Measurements from ENCODE around the gene RFWD3. TPM values are rescaled to one million over a fixed set of nuclear protein-coding genes. Genes with fewer than 3 reads are reported as not detected.
A peak's percentile ranks its signal among the peaks of the same experiment; 100 is the strongest.

Gene RFWD3
- total and polyA plus RNA-seq, 2 of the 13 experiments (the other 11 are each of a cell fraction or from before 2014, with no cell fraction given): 23.4 to 62.6 TPM

DNA sequence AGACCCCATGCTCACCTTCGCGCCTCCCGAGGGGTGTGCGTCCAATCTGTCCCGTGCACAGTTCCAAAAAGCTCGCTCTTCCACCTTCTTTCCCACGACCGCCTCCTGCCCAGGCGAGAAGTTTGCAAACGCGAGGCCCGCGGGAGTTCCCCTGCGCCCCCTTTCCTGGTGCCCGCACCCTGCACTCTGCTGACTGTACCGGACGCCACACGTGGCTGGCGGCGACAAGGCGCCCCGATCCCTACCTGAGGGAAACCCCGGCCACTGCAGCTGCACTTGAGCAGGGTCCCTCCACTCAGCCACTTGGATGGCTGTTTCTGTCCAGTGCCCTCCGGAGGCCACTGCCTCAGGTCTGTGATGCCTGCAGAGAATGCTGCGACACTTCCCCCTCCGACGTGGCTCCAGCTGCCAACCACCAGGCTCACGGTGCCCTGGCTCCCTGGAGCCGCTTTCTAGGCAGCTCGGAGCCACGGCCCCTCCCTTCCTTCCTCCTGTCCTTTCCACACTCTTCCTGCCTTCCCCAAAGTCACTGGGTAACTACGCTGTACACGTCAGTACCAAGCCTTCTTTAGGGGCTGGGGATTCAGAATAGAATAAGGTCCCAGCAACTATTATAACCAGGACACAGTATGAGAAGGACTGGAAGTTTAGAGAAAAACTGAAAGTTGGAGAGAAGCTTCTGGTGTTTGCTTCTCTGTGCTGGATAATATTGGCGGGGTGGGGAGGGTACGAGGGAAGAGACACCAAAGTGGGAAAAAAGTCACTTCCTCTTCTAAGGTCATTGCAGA lies 34.0 kb upstream of the RFWD3 start, which contains the start of gene MLKL (continued):
- peak; percentile 93 for TF ChIP-seq KMT2B (CRISPR knock-in tag; IDR thresholded peaks at IDR 0.05)
- TF ChIP-seq HMGA1 (CRISPR knock-in tag; conservative IDR thresholded peaks at IDR 0.05): no peak
- no peak for TF ChIP-seq ZNF841 (CRISPR knock-in tag; IDR thresholded peaks at IDR 0.05; ENCODE audit: borderline replicate concordance)
- peak; percentile 47 for TF ChIP-seq HOXA3 (CRISPR knock-in tag; IDR thresholded peaks at IDR 0.05)
- no peak for TF ChIP-seq RBAK (CRISPR knock-in tag; IDR thresholded peaks at IDR 0.05)
- TF ChIP-seq, protein P1, sequence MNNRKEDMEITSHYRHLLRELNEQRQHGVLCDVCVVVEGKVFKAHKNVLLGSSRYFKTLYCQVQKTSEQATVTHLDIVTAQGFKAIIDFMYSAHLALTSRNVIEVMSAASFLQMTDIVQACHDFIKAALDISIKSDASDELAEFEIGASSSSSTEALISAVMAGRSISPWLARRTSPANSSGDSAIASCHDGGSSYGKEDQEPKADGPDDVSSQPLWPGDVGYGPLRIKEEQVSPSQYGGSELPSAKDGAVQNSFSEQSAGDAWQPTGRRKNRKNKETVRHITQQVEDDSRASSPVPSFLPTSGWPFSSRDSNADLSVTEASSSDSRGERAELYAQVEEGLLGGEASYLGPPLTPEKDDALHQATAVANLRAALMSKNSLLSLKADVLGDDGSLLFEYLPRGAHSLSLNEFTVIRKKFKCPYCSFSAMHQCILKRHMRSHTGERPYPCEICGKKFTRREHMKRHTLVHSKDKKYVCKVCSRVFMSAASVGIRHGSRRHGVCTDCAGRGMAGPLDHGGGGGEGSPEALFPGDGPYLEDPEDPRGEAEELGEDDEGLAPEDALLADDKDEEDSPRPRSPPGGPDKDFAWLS (CRISPR knock-in tag; IDR thresholded peaks at IDR 0.05; ENCODE audit: borderline replicate concordance): no peak
- TF ChIP-seq YY1 (IDR thresholded peaks at IDR 0.05; ENCODE audit: insufficient read depth, insufficient replicate concordance, low read depth, low read length): peak; percentile 43
- TF ChIP-seq ZNF382 (CRISPR knock-in tag; IDR thresholded peaks at IDR 0.05; ENCODE audit: borderline replicate concordance): no peak
- TF ChIP-seq, protein P2, sequence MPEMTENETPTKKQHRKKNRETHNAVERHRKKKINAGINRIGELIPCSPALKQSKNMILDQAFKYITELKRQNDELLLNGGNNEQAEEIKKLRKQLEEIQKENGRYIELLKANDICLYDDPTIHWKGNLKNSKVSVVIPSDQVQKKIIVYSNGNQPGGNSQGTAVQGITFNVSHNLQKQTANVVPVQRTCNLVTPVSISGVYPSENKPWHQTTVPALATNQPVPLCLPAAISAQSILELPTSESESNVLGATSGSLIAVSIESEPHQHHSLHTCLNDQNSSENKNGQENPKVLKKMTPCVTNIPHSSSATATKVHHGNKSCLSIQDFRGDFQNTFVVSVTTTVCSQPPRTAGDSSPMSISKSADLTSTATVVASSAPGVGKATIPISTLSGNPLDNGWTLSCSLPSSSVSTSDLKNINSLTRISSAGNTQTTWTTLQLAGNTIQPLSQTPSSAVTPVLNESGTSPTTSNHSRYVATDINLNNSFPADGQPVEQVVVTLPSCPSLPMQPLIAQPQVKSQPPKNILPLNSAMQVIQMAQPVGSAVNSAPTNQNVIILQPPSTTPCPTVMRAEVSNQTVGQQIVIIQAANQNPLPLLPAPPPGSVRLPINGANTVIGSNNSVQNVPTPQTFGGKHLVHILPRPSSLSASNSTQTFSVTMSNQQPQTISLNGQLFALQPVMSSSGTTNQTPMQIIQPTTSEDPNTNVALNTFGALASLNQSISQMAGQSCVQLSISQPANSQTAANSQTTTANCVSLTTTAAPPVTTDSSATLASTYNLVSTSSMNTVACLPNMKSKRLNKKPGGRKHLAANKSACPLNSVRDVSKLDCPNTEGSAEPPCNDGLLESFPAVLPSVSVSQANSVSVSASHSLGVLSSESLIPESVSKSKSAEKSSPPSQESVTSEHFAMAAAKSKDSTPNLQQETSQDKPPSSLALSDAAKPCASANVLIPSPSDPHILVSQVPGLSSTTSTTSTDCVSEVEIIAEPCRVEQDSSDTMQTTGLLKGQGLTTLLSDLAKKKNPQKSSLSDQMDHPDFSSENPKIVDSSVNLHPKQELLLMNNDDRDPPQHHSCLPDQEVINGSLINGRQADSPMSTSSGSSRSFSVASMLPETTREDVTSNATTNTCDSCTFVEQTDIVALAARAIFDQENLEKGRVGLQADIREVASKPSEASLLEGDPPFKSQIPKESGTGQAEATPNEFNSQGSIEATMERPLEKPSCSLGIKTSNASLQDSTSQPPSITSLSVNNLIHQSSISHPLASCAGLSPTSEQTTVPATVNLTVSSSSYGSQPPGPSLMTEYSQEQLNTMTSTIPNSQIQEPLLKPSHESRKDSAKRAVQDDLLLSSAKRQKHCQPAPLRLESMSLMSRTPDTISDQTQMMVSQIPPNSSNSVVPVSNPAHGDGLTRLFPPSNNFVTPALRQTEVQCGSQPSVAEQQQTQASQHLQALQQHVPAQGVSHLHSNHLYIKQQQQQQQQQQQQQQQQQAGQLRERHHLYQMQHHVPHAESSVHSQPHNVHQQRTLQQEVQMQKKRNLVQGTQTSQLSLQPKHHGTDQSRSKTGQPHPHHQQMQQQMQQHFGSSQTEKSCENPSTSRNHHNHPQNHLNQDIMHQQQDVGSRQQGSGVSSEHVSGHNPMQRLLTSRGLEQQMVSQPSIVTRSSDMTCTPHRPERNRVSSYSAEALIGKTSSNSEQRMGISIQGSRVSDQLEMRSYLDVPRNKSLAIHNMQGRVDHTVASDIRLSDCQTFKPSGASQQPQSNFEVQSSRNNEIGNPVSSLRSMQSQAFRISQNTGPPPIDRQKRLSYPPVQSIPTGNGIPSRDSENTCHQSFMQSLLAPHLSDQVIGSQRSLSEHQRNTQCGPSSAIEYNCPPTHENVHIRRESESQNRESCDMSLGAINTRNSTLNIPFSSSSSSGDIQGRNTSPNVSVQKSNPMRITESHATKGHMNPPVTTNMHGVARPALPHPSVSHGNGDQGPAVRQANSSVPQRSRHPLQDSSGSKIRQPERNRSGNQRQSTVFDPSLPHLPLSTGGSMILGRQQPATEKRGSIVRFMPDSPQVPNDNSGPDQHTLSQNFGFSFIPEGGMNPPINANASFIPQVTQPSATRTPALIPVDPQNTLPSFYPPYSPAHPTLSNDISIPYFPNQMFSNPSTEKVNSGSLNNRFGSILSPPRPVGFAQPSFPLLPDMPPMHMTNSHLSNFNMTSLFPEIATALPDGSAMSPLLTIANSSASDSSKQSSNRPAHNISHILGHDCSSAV (CRISPR knock-in tag; IDR thresholded peaks at IDR 0.05; ENCODE audit: borderline replicate concordance): 0 out of 2 replicates have a peak, but pooled peaks have one; percentile 87
- TF ChIP-seq ZNF460 (CRISPR knock-in tag; IDR thresholded peaks at IDR 0.05; ENCODE audit: borderline replicate concordance): no peak
- no peak for TF ChIP-seq ZNF530 (CRISPR knock-in tag; IDR thresholded peaks at IDR 0.05; ENCODE audit: low read depth)
- TF ChIP-seq, protein P3, sequence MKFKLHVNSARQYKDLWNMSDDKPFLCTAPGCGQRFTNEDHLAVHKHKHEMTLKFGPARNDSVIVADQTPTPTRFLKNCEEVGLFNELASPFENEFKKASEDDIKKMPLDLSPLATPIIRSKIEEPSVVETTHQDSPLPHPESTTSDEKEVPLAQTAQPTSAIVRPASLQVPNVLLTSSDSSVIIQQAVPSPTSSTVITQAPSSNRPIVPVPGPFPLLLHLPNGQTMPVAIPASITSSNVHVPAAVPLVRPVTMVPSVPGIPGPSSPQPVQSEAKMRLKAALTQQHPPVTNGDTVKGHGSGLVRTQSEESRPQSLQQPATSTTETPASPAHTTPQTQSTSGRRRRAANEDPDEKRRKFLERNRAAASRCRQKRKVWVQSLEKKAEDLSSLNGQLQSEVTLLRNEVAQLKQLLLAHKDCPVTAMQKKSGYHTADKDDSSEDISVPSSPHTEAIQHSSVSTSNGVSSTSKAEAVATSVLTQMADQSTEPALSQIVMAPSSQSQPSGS (CRISPR knock-in tag; IDR thresholded peaks at IDR 0.05): peak; percentile 57
- no peak for TF ChIP-seq ZNF138 (CRISPR knock-in tag; IDR thresholded peaks at IDR 0.05; ENCODE audit: low read depth)
- TF ChIP-seq ZNF605 (CRISPR knock-in tag; IDR thresholded peaks at IDR 0.05): peak; percentile 94
- no peak for TF ChIP-seq TRIM24 (CRISPR knock-in tag; IDR thresholded peaks at IDR 0.05)
- no peak for TF ChIP-seq MAFK (conservative IDR thresholded peaks at IDR 0.05 in 1 of 2, IDR thresholded peaks at IDR 0.05 in 1 of 2; ENCODE audit: low read length in 2 of 2)
- TF ChIP-seq, protein P4, sequence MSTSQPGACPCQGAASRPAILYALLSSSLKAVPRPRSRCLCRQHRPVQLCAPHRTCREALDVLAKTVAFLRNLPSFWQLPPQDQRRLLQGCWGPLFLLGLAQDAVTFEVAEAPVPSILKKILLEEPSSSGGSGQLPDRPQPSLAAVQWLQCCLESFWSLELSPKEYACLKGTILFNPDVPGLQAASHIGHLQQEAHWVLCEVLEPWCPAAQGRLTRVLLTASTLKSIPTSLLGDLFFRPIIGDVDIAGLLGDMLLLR (CRISPR knock-in tag; IDR thresholded peaks at IDR 0.05): peak; percentile 94

Measured in HepG2 (cell line).